GM13977 (cell line): ENCODE results near the gene ZNF423.

ENCODE experiments used
- DNase-seq: peaks from one replicate; pipeline ENCODE4 v3.0.0; 2012; ENCODE audit warnings: low spot score
- in situ Hi-C: fragments of 300-500 bp; cut with MboI; formaldehyde crosslinking; loops from one replicate; pipeline ENCODE4 v1.12.0; 2022; ENCODE audit warnings: low sequenced_read_pairs, low pct_unique_long_range_greater_than_20kb, mixed read lengths, inconsistent platforms; ENCODE audit not compliant: unreplicated experiment
- TF ChIP-seq, protein P1 (sequence below): IDR thresholded peaks from 2 replicates; pipeline ENCODE4 v1.5.1; 2012; ENCODE audit warnings: mild to moderate bottlenecking, control low read depth; ENCODE audit not compliant: insufficient read depth; ENCODE audit errors: extremely low read depth, missing control alignments

Gene ZNF423

GRCh38 chr16:49520492-49521038 is 335.3 kb downstream of the ZNF423 start:
- no peak for DNase-seq
- in situ Hi-C loops = no loop called here
- TF ChIP-seq, protein P1, sequence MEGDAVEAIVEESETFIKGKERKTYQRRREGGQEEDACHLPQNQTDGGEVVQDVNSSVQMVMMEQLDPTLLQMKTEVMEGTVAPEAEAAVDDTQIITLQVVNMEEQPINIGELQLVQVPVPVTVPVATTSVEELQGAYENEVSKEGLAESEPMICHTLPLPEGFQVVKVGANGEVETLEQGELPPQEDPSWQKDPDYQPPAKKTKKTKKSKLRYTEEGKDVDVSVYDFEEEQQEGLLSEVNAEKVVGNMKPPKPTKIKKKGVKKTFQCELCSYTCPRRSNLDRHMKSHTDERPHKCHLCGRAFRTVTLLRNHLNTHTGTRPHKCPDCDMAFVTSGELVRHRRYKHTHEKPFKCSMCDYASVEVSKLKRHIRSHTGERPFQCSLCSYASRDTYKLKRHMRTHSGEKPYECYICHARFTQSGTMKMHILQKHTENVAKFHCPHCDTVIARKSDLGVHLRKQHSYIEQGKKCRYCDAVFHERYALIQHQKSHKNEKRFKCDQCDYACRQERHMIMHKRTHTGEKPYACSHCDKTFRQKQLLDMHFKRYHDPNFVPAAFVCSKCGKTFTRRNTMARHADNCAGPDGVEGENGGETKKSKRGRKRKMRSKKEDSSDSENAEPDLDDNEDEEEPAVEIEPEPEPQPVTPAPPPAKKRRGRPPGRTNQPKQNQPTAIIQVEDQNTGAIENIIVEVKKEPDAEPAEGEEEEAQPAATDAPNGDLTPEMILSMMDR = no peak

GRCh38 chr16:49519741-49520140 is 336.2 kb downstream of the ZNF423 start:
- in situ Hi-C loops = no loop called here

GRCh38 chr16:49519008-49519656 is 336.8 kb downstream of the ZNF423 start:
- in situ Hi-C loops = no loop called here
- no peak for DNase-seq
- TF ChIP-seq, protein P1 = no peak

More at GRCh38 chr16:49519741-49520140, 336.2 kb downstream of the ZNF423 start:
- TF ChIP-seq, protein P1 = no peak
- no peak for DNase-seq

DNA sequence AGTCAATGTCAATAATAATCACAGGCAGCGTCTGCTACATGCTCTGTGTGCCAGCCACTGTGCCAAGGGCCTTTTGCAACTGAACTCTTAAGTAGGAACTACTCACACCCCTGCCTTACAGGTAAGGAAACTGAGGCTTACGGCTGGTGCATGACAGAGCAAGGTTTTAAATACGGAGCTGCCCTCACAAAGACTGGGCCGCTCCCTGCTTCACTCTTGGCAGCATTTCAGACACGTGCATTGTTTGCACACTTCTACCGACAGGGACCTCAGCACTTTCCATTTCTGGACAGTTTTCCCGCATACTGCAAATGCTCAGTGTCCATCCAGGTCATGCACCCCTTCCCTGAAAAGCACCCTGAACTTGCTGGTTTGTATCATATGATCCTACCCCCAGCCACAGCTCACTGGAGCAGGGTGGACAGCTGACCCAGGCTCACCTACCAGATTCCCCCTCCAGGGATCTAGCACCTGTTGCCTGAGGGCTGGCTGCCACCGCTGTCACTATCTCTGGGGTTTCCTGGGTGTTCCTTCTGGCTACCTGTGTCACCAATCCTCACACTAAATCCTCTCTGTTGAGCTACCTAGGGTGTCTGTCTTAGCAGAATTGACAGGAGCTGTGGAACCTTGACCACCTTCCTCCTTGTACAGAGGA is 339.4 kb downstream of the ZNF423 start:
- DNase-seq = no peak
- in situ Hi-C loops = no loop called here
- TF ChIP-seq, protein P1 = no peak

GRCh38 chr16:49515861-49516260 is 340.1 kb downstream of the ZNF423 start:
- TF ChIP-seq, protein P1 = no peak

DNA sequence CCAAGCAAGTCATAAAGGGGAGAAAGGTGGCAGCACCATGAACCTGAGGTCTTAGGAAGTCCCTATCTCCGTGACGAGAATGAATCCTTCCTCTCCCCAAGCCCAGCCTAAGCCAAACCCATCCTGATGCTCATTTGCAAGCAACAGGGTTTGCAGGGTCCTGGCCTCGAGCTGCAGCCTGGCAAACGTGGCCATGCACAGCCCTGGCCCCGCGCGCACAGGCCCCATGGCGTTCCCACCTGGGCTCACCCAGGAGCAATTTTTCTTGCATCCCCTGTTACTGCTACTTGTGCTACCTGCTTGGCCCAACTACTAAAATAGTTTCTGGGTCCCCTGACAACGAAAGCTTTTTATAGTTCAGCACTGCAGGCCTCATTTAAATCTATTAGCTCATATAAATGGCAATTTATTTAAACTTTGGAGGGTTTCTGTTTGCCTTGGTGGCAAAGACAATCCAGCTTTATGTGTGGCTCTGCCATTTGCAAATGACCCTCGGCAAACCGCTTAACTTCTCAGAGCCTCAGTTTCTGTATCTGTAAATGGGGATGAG is 340.8 kb downstream of the ZNF423 start:
- TF ChIP-seq, protein P1 = no peak
- in situ Hi-C loops = no loop called here
- DNase-seq = no peak

More at GRCh38 chr16:49515861-49516260, 340.1 kb downstream of the ZNF423 start:
- in situ Hi-C loops = no loop called here
- no peak for DNase-seq
